Measurements from ENCODE around the gene TMPRSS6.

The TMPRSS6 gene

GRCh38 chr22:37139762-37140161, 30.2 kb upstream of the TMPRSS6 start:
- DNase-seq, result no peak

- no peak for DNase-seq
Measured at GRCh38 chr22:37138849-37139561, 29.5 kb upstream of the TMPRSS6 start.

GRCh38 chr22:37137903-37138665, 28.6 kb upstream of the TMPRSS6 start:
- peak in 1 of 4 experiments; percentile 37 for DNase-seq

GRCh38 chr22:37137131-37137530, 27.6 kb upstream of the TMPRSS6 start:
- DNase-seq, result no peak

- no peak for DNase-seq
Measured at GRCh38 chr22:37135023-37135422, 25.5 kb upstream of the TMPRSS6 start.

- no peak for DNase-seq
Measured at GRCh38 chr22:37133304-37134018, 23.9 kb upstream of the TMPRSS6 start.

GRCh38 chr22:37132773-37133172, 23.3 kb upstream of the TMPRSS6 start:
- no peak for DNase-seq

GRCh38 chr22:37129866-37130441, 20.4 kb upstream of the TMPRSS6 start:
- no peak for DNase-seq

- DNase-seq, result no peak
Measured at GRCh38 chr22:37128555-37129281, 19.2 kb upstream of the TMPRSS6 start.

- DNase-seq, result no peak
Measured at GRCh38 chr22:37127350-37127878, 17.9 kb upstream of the TMPRSS6 start.

GRCh38 chr22:37126882-37127281, 17.4 kb upstream of the TMPRSS6 start:
- DNase-seq, result peak in 1 of 4 experiments; percentile 14

GRCh38 chr22:37126383-37126782, 16.9 kb upstream of the TMPRSS6 start:
- no peak for DNase-seq

- no peak for DNase-seq
Measured at GRCh38 chr22:37123649-37124048, 14.1 kb upstream of the TMPRSS6 start.

- no peak for DNase-seq
Measured at GRCh38 chr22:37122598-37123180, 13.2 kb upstream of the TMPRSS6 start.

GRCh38 chr22:37121887-37122591, 12.5 kb upstream of the TMPRSS6 start:
- DNase-seq, result peak; percentile 79 to 85 (median 82)

- no peak for DNase-seq
Measured at GRCh38 chr22:37120569-37121340, 11.2 kb upstream of the TMPRSS6 start.

- no peak for DNase-seq
Measured at GRCh38 chr22:37119872-37120271, 10.4 kb upstream of the TMPRSS6 start.

- DNase-seq, result no peak
Measured at GRCh38 chr22:37118083-37118482, 8.6 kb upstream of the TMPRSS6 start.

GRCh38 chr22:37117092-37117491, 7.6 kb upstream of the TMPRSS6 start:
- no peak for DNase-seq

- no peak for DNase-seq
Measured at GRCh38 chr22:37115032-37115431, 5.5 kb upstream of the TMPRSS6 start.

All from activated CD4-positive, CD25-positive, alpha-beta regulatory T cell (primary cell).